Measurements from ENCODE around the gene NRL.

- no peak for TF ChIP-seq CTCF (IDR thresholded peaks at IDR 0.05; ENCODE audit: low read depth, low read length, missing input control)
- TF ChIP-seq NR2F2 (IDR thresholded peaks at IDR 0.05) = no peak
- no peak for TF ChIP-seq HNF4A (conservative IDR thresholded peaks at IDR 0.05)
- no peak for TF ChIP-seq SP1 (IDR thresholded peaks at IDR 0.05)
- no peak for TF ChIP-seq TAF1 (conservative IDR thresholded peaks at IDR 0.05)
- no peak for TF ChIP-seq MAX (IDR thresholded peaks at IDR 0.05)
- TF ChIP-seq RAD21 (IDR thresholded peaks at IDR 0.05) = no peak
- no peak for TF ChIP-seq JUND (IDR thresholded peaks at IDR 0.05)
- no peak for TF ChIP-seq REST (IDR thresholded peaks at IDR 0.05)
Observed at GRCh38 chr14:24093207-24093900, 21.4 kb downstream of the NRL start.
